Measurements from ENCODE around the gene RDH8.

RDH8 gene

DNA sequence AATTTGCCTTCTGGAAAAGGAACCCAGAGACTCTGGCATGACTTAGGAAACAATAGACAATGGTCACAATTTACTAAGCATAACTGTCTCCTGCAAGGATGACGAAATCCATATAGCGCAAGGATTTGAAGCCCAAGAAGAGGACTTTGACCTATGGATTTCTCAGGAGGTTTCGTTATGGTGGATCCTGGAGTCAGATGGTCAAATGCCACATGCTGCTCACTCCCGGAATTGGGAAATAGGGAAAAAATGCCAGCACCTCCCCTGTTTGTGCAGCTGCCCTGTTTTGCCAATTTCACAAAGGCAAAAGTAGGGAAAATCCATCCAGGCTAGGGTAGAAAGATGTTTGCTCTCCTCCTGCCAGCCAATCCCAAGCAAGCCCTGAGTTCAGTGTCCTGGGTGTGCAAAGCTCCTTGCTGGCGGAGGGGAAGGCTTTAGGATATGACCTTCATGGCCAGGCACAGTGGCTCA lies 23.4 kb downstream of the RDH8 start:
- no peak for ATAC-seq (ENCODE audit: low read depth)
- no peaks in the 10 kb centered on the region for H3K4me1 Mint-ChIP-seq
- H3K36me3 Mint-ChIP-seq: no peaks in the 10 kb centered on the region
- no peak overlapping the region for H3K27ac Mint-ChIP-seq
- peaks cover 25% of the 10 kb centered on the region for H3K27me3 Mint-ChIP-seq
- DNase-seq (ENCODE audit: low spot score in 2 of 2): no peak
- H3K4me3 Mint-ChIP-seq: no peak overlapping the region
- H3K9me3 Mint-ChIP-seq: no peaks in the 10 kb centered on the region

DNA sequence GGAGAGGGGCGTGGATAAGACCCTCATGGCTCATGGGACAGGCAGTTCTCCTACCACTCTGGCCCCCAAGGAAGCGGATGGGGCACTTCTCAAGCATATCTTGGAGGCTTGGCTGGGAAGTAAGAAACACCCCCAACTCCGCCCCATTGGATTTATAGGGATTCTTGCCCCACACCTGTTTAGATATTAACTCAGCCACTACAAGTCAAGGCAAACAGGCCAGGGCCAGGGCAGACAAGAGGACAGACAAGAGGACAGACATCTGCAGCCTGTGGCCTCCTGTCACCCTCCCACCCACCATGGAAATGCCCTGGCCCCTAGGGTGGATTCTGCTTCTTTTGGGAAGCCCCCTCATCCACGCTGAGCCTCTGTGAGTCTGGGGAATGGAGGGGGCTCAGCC lies 24.1 kb downstream of the RDH8 start:
- Mint-ChIP-seq H3K4me1 (no peaks in the 10 kb centered on the region), H3K27me3 (peaks cover 26% of the 10 kb centered on the region), H3K9me3 (no peaks in the 10 kb centered on the region), H3K36me3 (no peaks in the 10 kb centered on the region), H3K4me3 (no peak overlapping the region), H3K27ac (no peak overlapping the region)
- ATAC-seq (ENCODE audit: low read depth): no peak
- DNase-seq (ENCODE audit: low spot score in 2 of 2): no peak

DNA sequence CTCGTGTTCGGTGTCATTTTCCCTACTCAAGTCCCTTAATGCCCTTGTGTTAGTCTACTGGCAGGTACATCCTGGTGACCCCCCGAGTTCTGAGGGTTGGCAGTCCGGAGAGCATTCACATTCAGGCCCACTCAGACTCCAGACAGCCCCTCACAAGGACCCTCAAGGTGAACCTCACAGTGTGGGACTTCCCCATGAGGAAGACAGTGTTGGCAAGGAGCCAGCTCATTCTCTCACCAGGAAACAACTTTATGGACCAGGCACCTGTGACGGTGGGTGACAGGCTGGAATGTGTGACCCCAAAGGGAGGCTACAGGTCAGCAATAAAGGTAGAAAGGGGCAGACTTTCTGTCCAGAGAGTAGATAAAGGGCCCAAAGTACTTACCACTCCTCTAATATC lies 24.5 kb downstream of the RDH8 start:
- no peak overlapping the region for H3K27ac Mint-ChIP-seq
- no peak for ATAC-seq (ENCODE audit: low read depth)
- DNase-seq (ENCODE audit: low spot score in 2 of 2): no peak
- no peaks in the 10 kb centered on the region for H3K9me3 Mint-ChIP-seq
- H3K36me3 Mint-ChIP-seq: no peaks in the 10 kb centered on the region
- no peak overlapping the region for H3K4me3 Mint-ChIP-seq
- H3K27me3 Mint-ChIP-seq: peaks cover 26% of the 10 kb centered on the region
- H3K4me1 Mint-ChIP-seq: no peaks in the 10 kb centered on the region

DNA sequence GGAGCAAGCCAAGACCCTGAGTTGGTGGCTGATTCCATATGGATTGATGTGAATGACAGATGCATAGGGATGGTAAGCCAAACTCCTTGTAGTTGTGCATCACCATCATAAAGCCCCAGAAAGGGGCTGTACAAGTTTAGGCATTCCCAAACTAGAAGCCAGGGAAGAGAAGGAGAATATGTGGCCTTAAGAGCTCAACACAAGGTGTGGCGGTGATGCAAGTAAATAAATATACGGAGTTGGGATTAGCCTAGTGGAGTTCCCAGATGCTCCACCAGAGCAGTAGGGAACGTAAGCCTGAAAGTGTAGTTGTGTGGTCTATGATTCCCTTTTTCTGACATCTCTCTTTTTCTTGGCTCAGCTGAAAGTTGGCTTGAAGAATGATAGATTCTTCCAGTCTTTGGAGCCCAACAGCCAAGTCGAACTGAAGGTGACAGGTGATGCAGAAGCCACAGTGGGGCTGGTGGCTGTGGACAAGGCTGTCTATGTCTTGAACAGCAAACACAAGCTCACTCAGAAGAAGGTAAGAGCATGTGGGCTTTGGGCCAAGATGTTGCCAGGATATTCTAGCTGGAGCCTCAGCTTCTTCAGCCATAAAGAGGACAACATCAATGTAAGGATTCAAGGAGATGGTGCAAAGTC lies 30.1 kb downstream of the RDH8 start:
- no peak overlapping the region for H3K4me3 Mint-ChIP-seq
- peaks cover 2% of the 10 kb centered on the region for H3K4me1 Mint-ChIP-seq
- no peak overlapping the region for H3K27ac Mint-ChIP-seq
- no peak for DNase-seq (ENCODE audit: low spot score in 2 of 2)
- ATAC-seq (ENCODE audit: low read depth): no peak
- peaks cover 3% of the 10 kb centered on the region for H3K36me3 Mint-ChIP-seq
- H3K9me3 Mint-ChIP-seq: peaks cover 6% of the 10 kb centered on the region
- H3K27me3 Mint-ChIP-seq: peaks cover 42% of the 10 kb centered on the region

DNA sequence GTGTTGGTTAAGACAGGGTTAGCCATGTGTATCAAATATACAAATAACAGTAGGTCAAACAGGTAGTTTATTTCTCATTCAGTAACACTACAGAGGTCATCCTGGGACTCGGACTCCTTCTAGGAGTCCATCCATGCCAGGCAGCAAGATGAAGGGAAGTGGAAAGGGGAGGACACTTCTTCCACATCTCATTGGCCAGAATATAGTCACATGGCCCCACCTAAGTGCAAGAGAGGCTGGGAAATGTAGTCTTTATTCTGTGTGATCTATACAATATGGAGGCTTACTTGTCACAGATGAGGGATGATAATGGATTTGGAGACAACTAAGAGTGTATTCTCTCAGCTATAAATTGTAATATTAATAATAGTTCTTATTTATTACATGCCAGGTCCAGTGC lies 31.1 kb downstream of the RDH8 start:
- peaks cover 5% of the 10 kb centered on the region for H3K36me3 Mint-ChIP-seq
- no peak overlapping the region for H3K27ac Mint-ChIP-seq
- H3K4me1 Mint-ChIP-seq: peaks cover 5% of the 10 kb centered on the region
- H3K27me3 Mint-ChIP-seq: peaks cover 41% of the 10 kb centered on the region
- ATAC-seq (ENCODE audit: low read depth): no peak
- DNase-seq (ENCODE audit: low spot score in 2 of 2): no peak
- H3K9me3 Mint-ChIP-seq: peaks cover 6% of the 10 kb centered on the region
- H3K4me3 Mint-ChIP-seq: no peak overlapping the region

DNA sequence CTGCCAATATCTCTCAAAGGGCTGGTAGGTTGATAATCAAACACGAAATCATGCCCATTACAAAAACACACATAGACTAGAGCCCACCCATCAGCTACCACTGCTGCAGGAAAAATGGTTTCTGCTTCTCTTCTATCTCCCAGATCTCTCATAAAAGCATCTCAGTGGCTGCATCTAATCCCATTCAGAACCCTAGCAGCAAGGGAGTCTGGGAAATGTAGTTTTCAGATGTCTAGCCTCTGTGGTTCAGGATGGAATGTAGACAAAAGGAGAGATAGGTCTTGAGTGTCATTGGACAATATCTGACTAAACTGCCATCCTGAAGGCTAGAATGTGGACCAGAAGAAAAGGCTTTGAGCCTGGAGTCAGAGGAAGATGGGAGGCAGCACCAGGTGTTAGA lies 32.1 kb downstream of the RDH8 start:
- no peak overlapping the region for H3K4me3 Mint-ChIP-seq
- ATAC-seq (ENCODE audit: low read depth) (no peak), DNase-seq (ENCODE audit: low spot score in 2 of 2) (no peak)
- H3K27me3 Mint-ChIP-seq: peaks cover 41% of the 10 kb centered on the region
- H3K36me3 Mint-ChIP-seq: peaks cover 5% of the 10 kb centered on the region
- peaks cover 6% of the 10 kb centered on the region for H3K9me3 Mint-ChIP-seq
- H3K27ac Mint-ChIP-seq: no peak overlapping the region
- peaks cover 5% of the 10 kb centered on the region for H3K4me1 Mint-ChIP-seq

DNA sequence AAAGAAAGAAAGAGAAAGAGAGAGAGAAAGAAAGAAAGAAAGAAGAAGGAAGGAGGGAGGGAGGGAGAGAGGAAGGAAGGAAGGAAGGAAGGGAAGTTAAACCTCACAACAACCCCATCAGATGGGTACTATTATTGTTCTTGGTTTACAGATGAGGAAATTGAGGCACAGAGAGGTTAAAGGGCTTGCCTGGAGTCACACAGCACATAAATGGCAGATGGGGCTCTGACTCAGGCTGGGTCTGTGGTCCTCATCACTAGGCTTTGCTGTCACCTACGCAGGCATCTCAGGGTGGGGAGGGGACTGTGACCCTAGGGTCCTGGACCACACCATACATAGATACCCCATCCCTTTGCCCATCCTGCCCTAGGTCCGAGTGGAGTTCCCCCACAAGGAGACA lies 36.3 kb downstream of the RDH8 start:
- Mint-ChIP-seq H3K27ac (no peak overlapping the region), H3K27me3 (peaks cover 19% of the 10 kb centered on the region)

DNA sequence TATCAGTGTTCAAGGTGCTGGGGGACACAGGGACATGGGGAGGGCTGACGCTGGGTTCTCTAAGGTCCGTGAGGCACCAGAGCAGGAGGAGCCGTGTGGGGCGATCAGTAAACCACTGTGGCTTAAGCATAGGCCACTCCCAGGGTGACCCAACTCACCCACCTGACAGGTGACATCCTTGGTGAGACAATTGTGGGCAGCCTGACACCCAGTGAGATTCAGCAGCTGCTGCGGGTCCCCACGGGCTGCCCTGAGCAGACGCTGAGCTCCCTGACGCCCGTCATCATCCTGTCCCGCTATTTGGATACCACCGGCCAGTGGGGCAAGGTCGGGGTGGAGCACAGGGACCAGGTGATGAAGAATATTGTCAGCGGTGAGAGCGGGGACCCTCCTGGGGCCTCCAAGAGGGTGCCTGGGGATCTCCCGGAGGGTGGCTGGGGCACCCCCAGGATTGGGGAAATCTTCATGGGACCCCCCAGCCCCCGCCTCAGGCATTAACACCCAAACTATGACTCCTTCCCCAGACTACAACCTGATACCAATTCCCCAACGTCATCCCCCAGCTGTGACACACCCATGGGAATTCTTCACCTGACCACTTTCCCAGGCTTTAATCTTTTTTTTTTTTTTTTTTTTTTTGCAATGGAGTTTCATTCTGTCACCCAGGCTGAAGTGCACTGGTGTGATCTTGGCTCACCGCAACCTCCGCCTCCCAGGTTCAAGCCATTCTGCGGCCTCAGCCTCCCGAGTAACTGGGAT lies 39.5 kb downstream of the RDH8 start:
- H3K4me3 Mint-ChIP-seq: no peak overlapping the region
- peaks cover 10% of the 10 kb centered on the region for H3K27me3 Mint-ChIP-seq
- no peak for ATAC-seq (ENCODE audit: low read depth)
- H3K27ac Mint-ChIP-seq: no peak overlapping the region
- H3K9me3 Mint-ChIP-seq: no peaks in the 10 kb centered on the region
- DNase-seq (ENCODE audit: low spot score in 2 of 2): no peak
- H3K36me3 Mint-ChIP-seq: peaks cover 4% of the 10 kb centered on the region
- peaks cover 5% of the 10 kb centered on the region for H3K4me1 Mint-ChIP-seq

More for the DNA sequence above, 36.3 kb downstream of the RDH8 start:
- no peak for ATAC-seq (ENCODE audit: low read depth)
- Mint-ChIP-seq H3K4me3 (no peak overlapping the region), H3K4me1 (peaks cover 5% of the 10 kb centered on the region), H3K36me3 (peaks cover 4% of the 10 kb centered on the region), H3K9me3 (no peaks in the 10 kb centered on the region)
- DNase-seq (ENCODE audit: low spot score in 2 of 2): no peak

DNA sequence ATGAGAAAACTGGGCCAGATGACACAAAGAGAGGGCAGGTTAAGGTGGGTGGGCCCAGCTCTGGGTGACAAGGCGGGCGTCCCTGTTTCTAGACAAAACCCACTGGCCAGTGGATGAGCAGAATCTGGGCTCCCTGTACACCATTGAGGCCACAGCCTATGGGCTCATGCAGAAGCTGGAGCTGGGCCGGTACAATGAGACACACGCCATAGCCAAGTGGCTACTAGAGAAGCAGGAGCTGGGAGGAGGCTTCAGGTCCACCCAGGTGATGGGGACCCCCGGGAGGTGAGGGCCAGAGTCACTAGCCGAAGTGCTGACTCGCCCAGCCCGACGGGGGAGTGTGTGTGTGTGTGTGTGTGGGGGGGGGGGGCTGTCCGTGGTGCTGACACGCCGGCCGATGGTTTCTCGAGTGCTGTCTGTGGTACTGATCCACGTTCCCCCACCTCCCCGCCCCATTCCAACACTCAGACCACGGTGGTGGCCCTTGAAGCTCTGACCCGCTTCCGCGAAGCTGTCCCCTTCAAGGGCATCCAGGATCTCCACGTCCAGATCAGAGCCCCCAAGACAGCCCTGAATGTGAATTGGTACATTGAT lies 48.5 kb downstream of the RDH8 start:
- no peak for ATAC-seq (ENCODE audit: low read depth)
- H3K4me3 Mint-ChIP-seq: no peak overlapping the region
- H3K9me3 Mint-ChIP-seq: peaks cover 2% of the 10 kb centered on the region
- peaks cover 3% of the 10 kb centered on the region for H3K36me3 Mint-ChIP-seq
- H3K27me3 Mint-ChIP-seq: peaks cover 19% of the 10 kb centered on the region
- no peak overlapping the region for H3K27ac Mint-ChIP-seq
- no peaks in the 10 kb centered on the region for H3K4me1 Mint-ChIP-seq
- no peak for DNase-seq (ENCODE audit: low spot score in 2 of 2)

DNA sequence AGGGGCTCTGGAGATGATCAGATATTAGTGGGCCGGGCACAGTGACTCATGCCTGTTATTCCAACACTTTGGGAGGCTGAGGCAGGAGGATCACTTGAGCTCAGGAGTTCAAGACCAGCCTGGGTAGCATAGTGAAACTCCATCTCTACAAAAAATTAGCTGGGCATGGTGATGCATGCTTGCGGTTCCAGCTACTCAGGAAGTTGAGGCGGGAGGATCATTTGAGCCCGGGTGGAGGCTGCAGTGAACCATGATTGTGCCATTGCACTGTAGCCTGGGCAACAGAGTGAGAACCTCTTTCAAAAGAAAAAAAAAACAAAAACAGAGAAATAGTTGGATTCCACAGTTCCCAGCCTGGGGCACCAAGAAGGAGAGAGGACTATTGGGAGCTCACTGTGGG lies 54.9 kb downstream of the RDH8 start:
- H3K4me3 Mint-ChIP-seq: no peak overlapping the region
- no peak for DNase-seq (ENCODE audit: low spot score in 2 of 2)
- peaks cover 6% of the 10 kb centered on the region for H3K9me3 Mint-ChIP-seq
- peaks cover 4% of the 10 kb centered on the region for H3K4me1 Mint-ChIP-seq
- H3K27ac Mint-ChIP-seq: no peak overlapping the region
- ATAC-seq (ENCODE audit: low read depth): no peak
- peaks cover 17% of the 10 kb centered on the region for H3K27me3 Mint-ChIP-seq
- peaks cover 5% of the 10 kb centered on the region for H3K36me3 Mint-ChIP-seq

DNA sequence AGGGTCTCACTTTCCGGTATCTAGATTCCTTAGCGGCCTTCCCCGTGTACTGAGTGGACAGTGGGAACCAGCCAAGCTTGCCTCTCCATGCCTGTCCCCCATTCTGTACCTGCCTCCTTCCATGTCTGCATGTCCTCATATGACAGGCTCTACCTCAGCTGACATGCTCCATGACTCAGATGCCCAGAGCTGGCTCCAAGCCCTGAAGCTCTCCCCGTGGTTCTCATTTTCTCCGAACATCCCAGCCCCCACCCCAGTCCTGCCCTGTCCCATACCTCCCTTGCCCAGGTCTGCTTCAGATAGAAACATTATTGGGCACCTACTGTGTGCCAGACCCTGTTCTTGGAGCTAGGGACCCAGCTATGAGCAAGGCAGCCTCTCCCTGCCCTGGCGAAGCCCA lies 55.8 kb downstream of the RDH8 start:
- no peak overlapping the region for H3K27ac Mint-ChIP-seq
- peaks cover 4% of the 10 kb centered on the region for H3K4me1 Mint-ChIP-seq
- H3K4me3 Mint-ChIP-seq: no peak overlapping the region

DNA sequence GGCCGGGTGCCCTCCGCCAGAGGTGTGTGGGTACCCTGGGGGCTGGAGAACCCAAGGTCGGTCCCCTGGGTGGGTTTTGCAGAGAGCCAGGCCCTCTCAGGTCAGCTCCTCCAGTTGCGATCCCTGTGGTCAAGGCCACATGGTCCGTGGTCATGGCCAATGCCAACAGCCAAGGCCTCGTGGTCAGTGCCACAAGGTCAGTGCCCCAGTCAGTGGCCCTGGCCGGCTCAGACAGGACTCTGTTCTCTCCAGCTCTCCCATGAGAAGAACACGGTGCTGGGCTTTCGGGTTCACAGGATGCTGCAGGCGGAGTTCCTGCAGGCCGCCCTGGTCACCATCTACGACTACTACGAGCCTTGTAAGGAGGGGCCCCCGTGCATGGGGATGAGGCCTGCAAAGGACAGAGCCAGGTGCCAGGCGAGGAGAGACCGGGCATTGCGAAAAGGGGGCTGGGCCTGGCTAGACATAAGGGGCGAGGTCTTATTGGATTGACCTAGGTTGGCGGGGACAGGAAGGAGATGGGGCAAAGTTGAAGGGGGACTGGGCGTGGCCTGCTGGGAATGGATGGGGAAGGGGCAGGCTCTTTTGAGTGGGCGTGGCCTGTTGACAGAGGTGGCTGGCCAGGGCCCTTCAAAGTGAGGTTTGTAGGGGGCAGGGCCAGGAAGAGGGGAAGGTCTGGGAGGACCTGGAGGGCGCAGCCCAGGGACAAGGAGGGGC lies 57.6 kb downstream of the RDH8 start:
- no peak overlapping the region for H3K4me3 Mint-ChIP-seq
- DNase-seq (ENCODE audit: low spot score in 2 of 2): no peak
- H3K36me3 Mint-ChIP-seq: peaks cover 5% of the 10 kb centered on the region
- H3K27me3 Mint-ChIP-seq: peaks cover 11% of the 10 kb centered on the region
- H3K27ac Mint-ChIP-seq: no peak overlapping the region
- ATAC-seq (ENCODE audit: low read depth): no peak
- peaks cover 4% of the 10 kb centered on the region for H3K4me1 Mint-ChIP-seq
- peaks cover 5% of the 10 kb centered on the region for H3K9me3 Mint-ChIP-seq

More for the DNA sequence above, 55.8 kb downstream of the RDH8 start:
- Mint-ChIP-seq H3K27me3 (peaks cover 14% of the 10 kb centered on the region), H3K36me3 (peaks cover 5% of the 10 kb centered on the region), H3K9me3 (peaks cover 7% of the 10 kb centered on the region)
- no peak for ATAC-seq (ENCODE audit: low read depth)
- DNase-seq (ENCODE audit: low spot score in 2 of 2): no peak

All from memory B cell (primary cell).